OCI-M2 (cell line): ENCODE measurements around the gene CEP76.
"Not testable (repeated sequence)": the region's sequence is repeated elsewhere in the genome, so short reads cannot be mapped to it uniquely, and the experiment has no call there.

ENCODE experiments used
- DNase-seq: peaks from one replicate; lab custom pipeline; 2025; ENCODE audit not compliant: unreplicated experiment; lab: John Stamatoyannopoulos, UW

Gene CEP76

DNA sequence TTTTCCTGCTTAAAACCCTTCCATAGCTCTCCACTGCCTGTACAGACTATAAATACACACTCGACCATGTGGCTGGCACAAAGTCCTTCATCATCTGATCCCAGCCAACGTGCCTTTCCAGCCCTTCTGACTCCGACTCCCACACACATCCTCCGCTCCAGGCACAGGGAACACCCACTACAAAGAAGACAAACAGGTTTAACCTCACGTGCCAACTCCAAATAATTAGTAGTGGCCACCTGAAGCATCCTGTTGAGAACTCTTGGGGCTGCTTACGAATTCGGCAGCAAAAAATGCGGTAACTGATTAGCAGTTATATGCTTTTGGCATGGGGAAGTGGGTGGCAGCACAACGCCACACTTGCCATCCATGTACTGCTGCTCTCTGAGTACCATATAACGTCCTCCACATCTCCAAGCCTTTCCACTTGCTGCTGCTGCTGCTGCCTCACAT lies 56.7 kb downstream of the CEP76 start:
- no peak for DNase-seq

DNA sequence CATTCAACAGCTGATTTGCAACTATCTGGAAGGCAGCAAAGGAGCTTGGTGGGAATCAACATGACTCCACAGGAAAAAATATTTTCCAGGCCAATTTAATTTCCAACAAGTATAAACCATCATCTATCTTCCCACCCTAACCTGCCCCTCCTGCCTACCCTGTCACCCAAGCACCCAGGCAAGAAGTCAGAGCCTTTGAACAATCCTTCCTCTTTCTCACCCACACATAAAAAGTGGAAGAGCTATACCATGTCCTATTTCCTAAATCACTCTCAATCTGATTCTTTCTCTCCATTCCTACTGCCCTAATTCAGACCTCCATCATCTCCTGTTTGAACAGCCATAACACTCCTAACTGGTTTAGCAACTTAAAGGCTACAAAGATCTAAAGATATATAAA lies 57.3 kb downstream of the CEP76 start:
- DNase-seq = no peak

DNA sequence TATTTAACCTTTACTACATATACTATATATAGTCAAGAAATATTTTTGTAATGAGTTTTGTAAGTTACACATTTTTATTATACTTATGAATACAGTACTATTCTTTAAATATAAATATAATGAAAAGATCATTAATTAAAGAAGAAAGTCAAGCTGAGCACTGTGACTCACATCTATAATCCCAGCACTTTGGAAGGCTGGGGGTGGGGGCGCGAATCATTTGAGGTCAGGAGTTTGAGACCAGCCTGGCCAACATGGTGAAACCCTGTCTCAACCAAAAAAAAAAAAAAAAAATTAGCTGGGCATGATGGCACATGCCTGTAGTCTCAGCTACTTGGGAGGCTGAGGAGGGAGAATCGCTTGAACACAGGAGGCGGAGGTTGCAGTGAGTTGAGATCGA lies 58.8 kb downstream of the CEP76 start:
- not testable (repeated sequence) for DNase-seq

DNA sequence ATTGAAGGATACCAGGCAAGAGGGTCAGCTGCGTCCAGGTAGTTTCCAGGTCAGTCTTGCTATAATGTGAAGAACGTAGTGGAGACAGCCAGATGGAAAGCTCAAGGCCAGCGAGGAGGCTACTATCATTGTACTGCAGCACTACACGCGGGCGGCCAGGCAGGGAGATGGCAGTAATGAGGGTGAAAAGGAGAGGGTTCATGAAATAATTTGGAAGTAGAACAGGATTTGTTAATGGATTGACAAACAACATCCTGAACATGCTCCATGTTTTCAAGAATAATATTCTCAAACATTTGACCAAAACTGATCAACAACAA lies 61.7 kb downstream of the CEP76 start:
- DNase-seq = no peak

DNA sequence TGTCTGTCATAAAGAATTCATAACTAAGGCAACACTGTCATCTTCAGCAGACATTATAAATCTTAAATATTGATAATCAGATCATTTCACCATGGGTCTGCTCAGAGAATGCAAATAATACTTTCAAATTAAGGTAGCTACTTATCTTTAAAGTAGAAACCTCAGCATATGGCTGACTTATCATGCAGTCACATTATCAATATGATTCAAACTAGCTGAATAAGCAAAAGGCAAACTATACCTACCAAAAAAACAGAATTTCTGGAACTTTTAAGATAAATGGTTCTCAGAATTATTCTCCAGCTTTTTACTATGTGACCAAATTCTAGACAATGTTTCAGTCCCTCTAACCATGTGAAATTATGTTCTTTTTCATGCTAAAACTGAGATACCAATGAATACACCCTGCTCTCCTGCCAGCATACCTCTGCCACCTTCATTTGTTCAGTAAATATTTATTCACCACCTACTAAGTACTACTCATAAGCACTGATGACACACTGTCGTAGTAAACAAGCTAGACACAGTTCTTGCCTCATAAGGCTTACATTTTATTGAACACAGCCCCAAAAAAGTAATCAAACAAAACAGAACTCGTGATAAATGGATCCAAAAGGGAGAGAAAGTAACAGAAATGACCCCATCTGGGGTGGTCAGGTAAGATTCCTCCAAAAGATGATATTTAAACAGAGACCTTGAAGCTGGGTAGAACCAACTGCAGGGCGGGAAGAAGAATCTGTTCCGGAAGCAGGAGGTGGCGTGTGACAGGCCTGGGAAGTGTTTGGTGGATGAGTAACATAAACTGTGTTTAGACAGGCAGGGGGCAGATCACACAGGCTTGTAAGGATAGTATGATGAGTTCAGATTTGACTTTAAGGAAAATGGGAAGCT lies 62.3 kb downstream of the CEP76 start:
- no peak for DNase-seq

DNA sequence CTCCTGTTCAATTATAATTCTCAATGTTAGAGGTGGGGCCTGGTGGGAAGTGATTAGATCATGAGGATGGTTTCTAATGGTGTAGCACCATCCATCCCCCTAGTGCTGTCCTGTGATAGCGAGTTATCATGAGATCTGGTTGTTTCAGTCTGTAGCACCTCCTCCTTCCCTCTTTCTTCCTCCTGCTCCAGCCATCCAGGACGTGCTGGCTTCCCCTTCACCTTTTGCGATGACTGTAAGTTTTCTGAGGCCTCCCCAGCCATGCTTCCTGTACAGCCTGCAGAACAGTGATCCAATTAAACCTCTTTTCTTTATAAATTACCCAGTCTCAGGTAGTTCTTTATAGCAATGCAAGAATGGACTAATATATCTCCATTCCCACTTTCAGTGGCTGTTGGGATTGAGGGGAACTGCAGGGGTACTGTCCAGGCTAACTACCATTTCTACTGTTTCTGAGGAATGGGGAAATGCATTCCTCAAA lies 63.8 kb downstream of the CEP76 start:
- DNase-seq = no peak

DNA sequence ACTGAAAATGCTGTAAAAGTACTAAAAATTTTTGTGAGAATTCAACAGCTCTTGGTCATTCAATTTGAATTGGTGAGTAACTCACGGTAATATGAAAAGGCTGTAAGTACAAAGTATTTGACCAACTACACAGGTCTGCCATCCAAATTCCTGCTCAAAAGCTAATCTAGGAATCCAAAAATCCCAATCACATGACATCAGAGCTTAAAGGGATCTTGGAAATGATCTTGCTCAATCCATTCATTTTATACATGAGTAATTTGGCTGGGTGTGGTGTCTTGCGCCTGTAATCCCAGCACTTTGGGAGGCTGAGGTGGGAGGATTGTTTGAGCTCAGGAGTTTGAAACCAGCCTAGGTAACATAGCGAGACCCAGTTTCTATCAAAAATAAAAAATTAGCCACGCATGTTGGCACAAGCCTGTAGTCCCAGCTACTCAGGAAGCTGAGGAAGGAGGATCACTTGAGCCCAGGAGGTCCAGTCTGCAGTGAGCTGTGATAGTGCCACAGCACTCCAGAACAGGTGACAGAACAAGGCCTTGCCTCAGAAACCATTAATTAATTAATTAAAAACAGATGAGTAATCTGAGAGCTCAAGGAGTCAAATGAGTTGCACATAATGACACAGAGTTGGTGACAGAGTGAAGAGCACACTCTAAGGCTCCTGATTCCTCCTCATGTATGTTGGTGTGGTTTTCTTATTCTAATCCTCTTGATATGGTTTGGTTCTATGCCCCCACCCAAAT lies 64.5 kb downstream of the CEP76 start:
- no peak for DNase-seq

DNA sequence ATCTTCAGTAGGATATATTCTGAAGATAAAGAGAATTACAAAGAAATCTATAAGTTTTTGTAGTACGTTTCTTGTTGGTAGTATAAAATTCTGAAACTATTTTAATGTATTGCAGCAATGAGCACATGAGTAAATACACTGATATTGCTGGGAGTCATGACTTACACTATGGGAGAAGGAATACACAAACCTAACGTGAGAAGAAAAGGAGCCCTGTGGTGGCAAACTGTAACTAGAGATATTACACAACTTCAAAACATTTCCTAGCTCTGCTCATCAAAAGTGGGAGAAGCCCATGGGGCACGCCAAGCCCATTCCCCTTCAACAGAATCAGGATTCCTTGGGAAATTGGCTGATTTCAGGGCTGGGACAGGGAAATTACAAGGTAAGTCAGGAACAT lies 65.1 kb downstream of the CEP76 start:
- DNase-seq = no peak

DNA sequence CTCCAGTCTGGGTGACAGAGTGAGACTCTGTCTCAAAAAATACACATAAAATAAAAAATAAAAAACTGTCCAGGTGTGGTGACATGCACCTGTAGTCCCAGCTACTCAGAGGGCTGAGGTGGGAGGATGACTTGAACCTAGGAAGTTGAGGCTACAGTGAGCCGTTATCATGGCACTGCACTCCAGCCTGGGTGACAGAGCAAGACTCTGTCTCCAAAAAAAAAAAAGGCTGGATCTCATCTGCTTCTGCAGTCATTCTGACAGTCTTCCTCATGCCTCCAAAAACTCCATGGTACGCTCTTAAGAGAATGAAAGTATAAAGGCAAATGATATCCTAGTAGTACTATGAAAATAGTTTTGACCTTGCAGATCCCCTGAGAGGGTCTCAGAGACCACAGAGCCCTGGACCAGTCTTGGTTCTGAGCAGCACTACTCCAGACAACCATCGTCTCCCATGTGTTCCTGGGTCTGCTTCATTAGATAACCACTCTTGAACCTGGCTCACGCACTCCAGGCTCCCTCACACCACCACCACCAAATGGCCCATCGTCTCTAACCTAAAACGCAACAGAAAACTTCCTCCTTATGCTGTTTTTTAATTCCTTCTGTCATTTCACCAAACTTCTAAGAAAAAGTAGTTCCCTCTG lies 70.6 kb downstream of the CEP76 start:
- DNase-seq = no peak

DNA sequence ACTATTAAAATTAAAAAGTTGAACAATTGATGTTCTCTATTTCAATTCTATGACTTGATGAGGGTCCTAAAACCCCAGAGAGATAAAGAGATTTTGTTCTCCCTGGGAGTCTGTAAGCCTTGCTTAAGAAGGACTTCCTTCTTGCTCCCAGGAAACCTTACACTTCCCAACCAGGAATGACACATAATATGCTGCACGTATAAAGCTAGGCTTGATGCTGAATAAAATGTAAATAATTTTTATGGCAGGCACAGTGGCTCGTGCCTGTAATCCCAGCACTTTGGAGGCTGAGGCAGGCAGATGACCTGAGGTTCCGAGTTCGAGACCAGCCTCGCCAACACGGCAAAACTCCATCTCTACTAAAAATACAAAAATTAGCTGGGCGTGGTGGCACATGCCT lies 72.4 kb downstream of the CEP76 start:
- no peak for DNase-seq

DNA sequence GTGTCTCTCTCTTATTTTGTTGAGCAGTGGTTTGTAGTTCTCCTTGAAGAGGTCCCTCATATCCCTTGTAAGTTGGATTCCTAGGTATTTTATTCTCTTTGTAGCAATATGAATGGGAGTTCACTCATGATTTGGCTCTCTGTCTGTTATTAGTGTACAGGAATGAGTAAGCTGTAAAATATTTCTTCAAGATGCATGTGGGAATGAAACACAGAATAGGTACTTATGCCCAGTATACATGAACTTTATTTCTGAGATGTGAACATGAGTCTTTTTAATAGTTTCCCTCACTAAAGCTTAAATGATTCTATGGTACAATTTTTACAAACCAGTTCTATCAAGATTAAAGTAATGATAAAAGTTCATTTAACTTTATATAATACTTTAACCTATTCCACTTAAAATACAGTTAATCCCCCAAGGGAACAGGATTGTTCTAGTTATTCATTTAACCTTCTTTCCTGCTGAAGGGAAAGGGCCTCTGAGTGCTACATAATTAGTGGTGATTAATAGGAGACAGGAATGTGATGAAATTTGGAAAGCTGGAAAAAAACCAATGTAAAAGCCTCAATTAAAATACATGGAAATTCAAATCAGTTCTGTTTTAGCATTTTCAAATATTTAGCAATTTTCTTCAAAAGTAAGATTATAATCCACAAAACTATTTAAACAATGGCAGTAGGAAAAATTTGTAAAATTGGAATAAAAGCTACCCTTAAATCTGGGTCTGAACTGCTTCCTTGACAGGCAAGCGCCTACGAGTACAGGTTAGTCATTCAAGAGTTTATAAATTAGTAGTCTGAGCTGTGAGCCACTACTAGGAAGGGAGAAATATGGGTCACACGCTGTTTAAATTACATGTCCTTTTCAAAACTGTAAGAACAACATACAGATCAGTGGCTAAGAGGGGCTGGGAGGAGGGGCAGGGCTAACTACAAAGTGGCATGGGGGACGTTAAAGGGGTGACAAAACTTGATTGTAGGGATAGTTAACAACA lies 73.5 kb downstream of the CEP76 start:
- DNase-seq = no peak

DNA sequence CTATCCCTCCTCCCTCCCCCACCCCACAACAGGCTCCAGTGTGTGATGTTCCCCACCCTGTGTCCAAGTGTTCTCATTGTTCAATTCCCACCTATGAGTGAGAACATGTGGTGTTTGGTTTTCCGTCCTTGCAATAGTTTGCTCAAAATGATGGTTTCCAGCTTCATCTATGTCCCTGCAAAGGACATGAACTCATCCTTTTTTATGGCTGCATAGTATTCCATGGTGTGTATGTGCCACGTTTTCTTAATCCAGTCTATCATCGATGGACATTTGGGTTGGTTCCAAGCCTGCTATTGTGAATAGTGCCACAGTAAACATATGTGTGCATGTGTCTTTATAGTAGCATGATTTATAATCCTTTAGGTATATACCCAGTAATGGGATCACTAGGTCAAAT lies 75.3 kb downstream of the CEP76 start:
- not testable (repeated sequence) for DNase-seq

DNA sequence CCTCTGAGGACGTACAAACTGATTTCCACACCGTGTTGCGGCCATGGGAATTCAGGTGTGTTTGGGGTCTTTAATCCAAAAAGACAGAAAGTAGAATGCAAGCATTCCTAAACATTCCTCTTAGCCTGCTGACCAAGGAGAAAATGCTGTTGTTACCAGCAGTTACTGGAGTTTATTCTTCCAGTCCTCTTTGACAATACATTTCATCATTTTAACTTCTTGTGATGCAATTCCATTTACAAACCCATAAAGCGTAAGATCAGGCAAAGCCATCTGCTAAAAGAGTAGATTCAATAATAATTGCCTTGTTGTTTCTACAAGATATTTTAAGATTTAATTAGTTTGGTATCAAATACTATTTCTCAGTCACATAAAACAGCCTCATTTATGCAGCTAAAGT lies 77.3 kb downstream of the CEP76 start:
- DNase-seq = no peak
